Endothelial cell of umbilical vein (primary cell): ENCODE results near the gene CH25H. TPM values are rescaled to one million over a fixed set of nuclear protein-coding genes. Genes with fewer than 3 reads are reported as not detected.

Experiments
- BruUV-seq: library from RNA; stranded (reverse); fragments of 400-500 nt; replicated peaks from 2 replicates; lab custom pipeline; 2021; lab: Mats Ljungman, UMichigan
- CTCF ChIA-PET: fragments of 300-600, 350-600 bp; sonication (Branson Sonifier 250); formaldehyde crosslinking; loops from one replicate; lab custom pipeline; 2021; ENCODE audit warnings: antibody characterized with exemption, inconsistent platforms; lab: Charles Lee
- POLR2A ChIA-PET: fragments of 300-600, 350-600 bp; sonication (Branson Sonifier 250); formaldehyde crosslinking; loops from one replicate; lab custom pipeline; 2021; ENCODE audit warnings: antibody characterized with exemption, inconsistent platforms; lab: Charles Lee
- DNase-seq: peaks from one replicate; pipeline ENCODE4 v3.0.0-alpha.2; 2011; ENCODE audit warnings: low read depth, low spot score
- FAIRE-seq: peaks from 2 replicates; lab custom pipeline; 2011; peaks lifted over from hg19 to GRCh38; lab: Jason Lieb, UNC
- H2AFZ ChIP-seq: 2 replicates; pipeline ENCODE4 v1.6.0; 2012; ENCODE audit warnings: low read depth, low read length, control low read depth, inconsistent platforms
- H3K27ac ChIP-seq: 2 replicates; pipeline ENCODE4 v1.5.1; 2011; ENCODE audit warnings: low read depth, mild to moderate bottlenecking, control low read depth, low read length, moderate library complexity; ENCODE audit not compliant: insufficient read depth
- H3K27me3 ChIP-seq, 2 experiments: 2 replicates each; pipeline versions ENCODE4 v1.6.0 to v1.6.1; 2011; ENCODE audit warnings: low read length in 2 of 2, mixed read lengths in 1 of 2; ENCODE audit not compliant: control insufficient read depth in 2 of 2, insufficient read depth in 2 of 2
- H3K36me3 ChIP-seq, 2 experiments: 2 replicates in 1 of 2; 3 replicates in 1 of 2; pipeline ENCODE4 v1.5.1; 2011; ENCODE audit warnings: low read length in 2 of 2, mild to moderate bottlenecking in 1 of 2, moderate library complexity in 1 of 2; ENCODE audit not compliant: control insufficient read depth in 2 of 2, insufficient read depth in 2 of 2; ENCODE audit errors: extremely low read depth in 1 of 2
- H3K4me1 ChIP-seq: 3 replicates; pipeline ENCODE4 v1.5.1; 2011; ENCODE audit warnings: mild to moderate bottlenecking, low read length; ENCODE audit not compliant: control insufficient read depth, insufficient read depth; ENCODE audit errors: extremely low read depth
- H3K4me2 ChIP-seq: 2 replicates; pipeline ENCODE4 v1.6.1; 2011; ENCODE audit warnings: low read length, control low read depth, mixed read lengths; ENCODE audit not compliant: insufficient read depth
- H3K4me3 ChIP-seq, 3 experiments: fragments of 200-600 bp in 1 of 3; sonication (generic), shearing (Covaris generic) in 1 of 3; replicated peaks in 1 of 3; 2 replicates each; pipeline ENCODE4 v1.5.1; 2011 to 2016; ENCODE audit warnings: control low read depth in 3 of 3, low read length in 3 of 3, mild to moderate bottlenecking in 2 of 3, inconsistent platforms in 1 of 3, low read depth in 1 of 3, moderate library complexity in 1 of 3; ENCODE audit not compliant: insufficient read depth in 1 of 3
- H3K79me2 ChIP-seq: 2 replicates; pipeline ENCODE4 v1.6.0; 2012; ENCODE audit warnings: low read length, inconsistent platforms; ENCODE audit not compliant: control insufficient read depth, insufficient read depth
- H3K9ac ChIP-seq: replicated peaks from 2 replicates; pipeline ENCODE3; 2011; ENCODE audit warnings: low read length, control low read depth; ENCODE audit not compliant: insufficient read depth; ENCODE audit errors: extremely low read depth
- H3K9me1 ChIP-seq: replicated peaks from 3 replicates; pipeline ENCODE4 v1.6.0; 2011; ENCODE audit warnings: mild to moderate bottlenecking, low read length; ENCODE audit not compliant: control insufficient read depth, insufficient read depth; ENCODE audit errors: extremely low read depth
- H3K9me3 ChIP-seq: replicated peaks from 2 replicates; pipeline ENCODE4 v1.5.1; 2012; ENCODE audit warnings: low read length, inconsistent platforms; ENCODE audit not compliant: control insufficient read depth, insufficient read depth
- H4K20me1 ChIP-seq: replicated peaks from 2 replicates; pipeline ENCODE3; 2011; ENCODE audit warnings: mild to moderate bottlenecking, low read length; ENCODE audit not compliant: control insufficient read depth, insufficient read depth; ENCODE audit errors: extremely low read depth
- CTCF ChIP-seq, 2 donors: IDR thresholded peaks; 1 replicate in 1 of 2; 2 replicates in 1 of 2; pipeline ENCODE4 v1.5.1; 2011; ENCODE audit warnings: low read length in 2 of 2, mild to moderate bottlenecking in 2 of 2, moderate library complexity in 2 of 2, control low read depth in 1 of 2, inconsistent platforms in 1 of 2, low read depth in 1 of 2; ENCODE audit not compliant: insufficient read depth in 1 of 2; ENCODE audit errors: extremely low read depth in 1 of 2
- GATA2 ChIP-seq: IDR thresholded peaks from 2 replicates; pipeline ENCODE4 v1.7.0; 2011; ENCODE audit warnings: low read depth, mild to moderate bottlenecking, moderate library complexity, mixed read lengths, low read length; ENCODE audit not compliant: insufficient read length, insufficient read depth
- MAX ChIP-seq: IDR thresholded peaks from 2 replicates; pipeline ENCODE4 v1.6.1; 2011; ENCODE audit not compliant: insufficient read depth, insufficient read length
- POLR2A ChIP-seq: IDR thresholded peaks from 2 replicates; pipeline ENCODE4 v1.6.1; 2012; ENCODE audit warnings: low read depth, mild to moderate bottlenecking, control low read depth, low read length
- dilution Hi-C: fragments of 300-500 bp; cut with MboI; formaldehyde crosslinking; loops from one replicate; pipeline ENCODE4 v1.15.0; 2019; ENCODE audit warnings: low sequenced_read_pairs; ENCODE audit not compliant: extremely low pct_ligation_motif_present
- intact Hi-C: fragments of 100-400 bp; cut with micrococcal nuclease; formaldehyde crosslinking; loops from one replicate; pipeline ENCODE4 v1.10.0; 2022
- polyA plus RNA-seq, 4 experiments: library from polyadenylated mRNA; depleted of rRNA in 3 of 4; stranded (reverse) in 3 of 4; unstranded in 1 of 4; fragments of >200 nt; gene quantifications; 2 replicates each; pipeline versions ENCODE4 v1.2.1 to v1.2.3, GENCODE V29; 2011 to 2012; ENCODE audit warnings: missing spikeins in 1 of 4
- total RNA-seq: library from RNA; stranded (reverse); gene quantifications from 2 replicates; pipeline ENCODE4 v1.2.3, GENCODE V29; 2021

CH25H gene
- total and polyA plus RNA-seq, 2 donors (not counting 3 experiments of a cell fraction or from before 2014, with no cell fraction given): 0.30 TPM; not detected in 1

- Histone ChIP-seq H3K9me1 (no peaks in the 10 kb centered on the region), H3K9ac (no peak overlapping the region), H3K4me3 (no peak overlapping the region), H2AFZ (no peak overlapping the region), H3K4me1 (peaks cover 12% of the 10 kb centered on the region), H3K79me2 (no peaks in the 10 kb centered on the region), H3K27me3 (no peaks in the 10 kb centered on the region), H3K4me2 (no peak overlapping the region), H3K36me3 (no peaks in the 10 kb centered on the region), H3K9me3 (no peaks in the 10 kb centered on the region), H4K20me1 (no peaks in the 10 kb centered on the region), H3K27ac (no peak overlapping the region)
- no peak for FAIRE-seq
- ChIA-PET CTCF (interaction anchor here (0.8 to 4.2 kb wide), 16 partner anchors 10 to 649 kb away, joined by 3 to 74 read pairs (median 6); partner anchors contain the start of gene FAS), POLR2A (no interaction called here)
- no peak for TF ChIP-seq GATA2
- TF ChIP-seq POLR2A: no peak
- DNase-seq: no peak
- BruUV-seq: no TSS peak
- intact Hi-C loops: loop anchor here (5.0 kb wide), 1 partner anchor 332 kb away; the partner anchor contains the start of gene STAMBPL1
- dilution Hi-C loops: loop anchor here (25.0 kb wide), 1 partner anchor 227 kb away; the partner anchor contains the start of gene FAS
Observed at GRCh38 chr10:89214566-89215165, 7.5 kb upstream of the CH25H start.

GRCh38 chr10:89213191-89213808 lies 6.2 kb upstream of the CH25H start:
- POLR2A ChIA-PET: no interaction called here
- Histone ChIP-seq H3K36me3 (no peaks in the 10 kb centered on the region), H3K4me1 (peaks cover 14% of the 10 kb centered on the region), H3K4me2 (no peak overlapping the region), H2AFZ (no peak overlapping the region), H3K9me1 (no peaks in the 10 kb centered on the region), H3K27ac (no peak overlapping the region), H3K79me2 (no peaks in the 10 kb centered on the region), H4K20me1 (no peaks in the 10 kb centered on the region), H3K9ac (no peak overlapping the region), H3K9me3 (no peaks in the 10 kb centered on the region), H3K27me3 (no peaks in the 10 kb centered on the region), H3K4me3 (no peak overlapping the region)
- dilution Hi-C loops: loop anchor here (25.0 kb wide), 1 partner anchor 226 kb away; the partner anchor contains the start of gene FAS
- no TSS peak for BruUV-seq
- CTCF ChIA-PET: interaction anchor here (0.8 to 4.2 kb wide), 12 partner anchors 16 to 648 kb away, joined by 3 to 74 read pairs (median 10); partner anchors contain the start of gene FAS
- TF ChIP-seq CTCF (IDR thresholded peaks at IDR 0.05; ENCODE audit: extremely low read depth in 1 of 2, insufficient read depth in 1 of 2, low read depth in 1 of 2, low read length in 2 of 2) (peak in 1 of 2 donors; percentile 25), MAX (no peak)
- intact Hi-C loops: loop anchor here (1.0 kb wide), 2 partner anchors 183 to 278 kb away; no protein-coding TSS in a partner anchor
- DNase-seq: peak; percentile 63
- no peak for FAIRE-seq
